OCI-LY3 (cell line): ENCODE data around the gene SLC35D2.
"Not testable (repeated sequence)": the region's sequence is repeated elsewhere in the genome, so short reads cannot be mapped to it uniquely, and the experiment has no call there.

ENCODE experiments used
- H2AFZ ChIP-seq: fragments of 200-600, 300-600 bp; shearing (Covaris generic); 2 replicates; pipeline ENCODE4 v1.6.0; 2014; ENCODE audit warnings: antibody characterized with exemption, low read depth, low read length
- H3K27ac ChIP-seq: fragments of 200-600, 300-600 bp; sonication (generic); 2 replicates; pipeline ENCODE4 v1.5.1; 2014; ENCODE audit warnings: mild to moderate bottlenecking, low read length, moderate library complexity, mixed read lengths
- H3K27me3 ChIP-seq: fragments of 200-600, 300-600 bp; sonication (generic); 2 replicates; pipeline ENCODE4 v1.6.1; 2014; ENCODE audit warnings: low read depth, low read length, mixed read lengths
- H3K36me3 ChIP-seq: fragments of 200-600, 300-600 bp; sonication (generic); replicated peaks from 2 replicates; pipeline ENCODE3; 2014; ENCODE audit warnings: low read depth, low read length, mixed read lengths
- H3K4me1 ChIP-seq: fragments of 300-600, 200-600 bp; sonication (generic); 2 replicates; pipeline ENCODE4 v1.6.1; 2014; ENCODE audit warnings: low read length, mixed read lengths
- H3K4me2 ChIP-seq: fragments of 200-600, 300-600 bp; sonication (generic); 2 replicates; pipeline ENCODE4 v1.6.1; 2014; ENCODE audit warnings: low read length, mixed read lengths
- H3K4me3 ChIP-seq: fragments of 300-600, 200-600 bp; sonication (generic); 2 replicates; pipeline ENCODE4 v1.5.1; 2014; ENCODE audit warnings: antibody characterized with exemption, mild to moderate bottlenecking, low read length, moderate library complexity
- H3K79me2 ChIP-seq: fragments of 300-600, 200-600 bp; shearing (Covaris generic); 2 replicates; pipeline ENCODE4 v1.6.1; 2014; ENCODE audit warnings: mild to moderate bottlenecking, low read length, mixed read lengths
- H3K9ac ChIP-seq: fragments of 300-600, 200-600 bp; shearing (Covaris generic); 2 replicates; pipeline ENCODE4 v1.6.0; 2014; ENCODE audit warnings: mild to moderate bottlenecking, low read length, moderate library complexity
- H3K9me3 ChIP-seq: fragments of 200-600, 300-600 bp; shearing (Covaris generic); 2 replicates; pipeline ENCODE4 v1.6.1; 2014; ENCODE audit warnings: low read length, mixed read lengths; ENCODE audit not compliant: insufficient read depth
- H4K20me1 ChIP-seq: fragments of 200-600, 300-600 bp; sonication (generic); 2 replicates; pipeline ENCODE4 v1.6.1; 2016; ENCODE audit warnings: low read length, mixed read lengths; ENCODE audit not compliant: insufficient read depth
- CTCF ChIP-seq: fragments of 200-600, 300-600 bp; sonication (generic); IDR thresholded peaks from 2 replicates; pipeline ENCODE4 v1.5.1; 2014; ENCODE audit warnings: antibody characterized with exemption, low read length, low read depth
- EZH2phosphoT487 ChIP-seq: fragments of 200-600 bp; shearing (Covaris generic); IDR thresholded peaks from 2 replicates; pipeline ENCODE4 v1.6.1; 2018; ENCODE audit warnings: antibody characterized with exemption, mixed run types, low read depth

The SLC35D2 gene

GRCh38 chr9:96376891-96377874 lies 6.3 kb downstream of the SLC35D2 start:
- peaks cover 4% of the 10 kb centered on the region for H3K36me3 ChIP-seq
- H2AFZ ChIP-seq: no peak overlapping the region
- no peak overlapping the region for H3K9ac ChIP-seq
- H3K4me1 ChIP-seq: no peaks in the 10 kb centered on the region
- H3K27ac ChIP-seq: no peak overlapping the region
- no peaks in the 10 kb centered on the region for H3K27me3 ChIP-seq
- no peak overlapping the region for H3K4me3 ChIP-seq
- TF ChIP-seq CTCF (no peak), EZH2phosphoT487 (no peak)
- no peak overlapping the region for H3K4me2 ChIP-seq
- no peaks in the 10 kb centered on the region for H3K9me3 ChIP-seq
- H3K79me2 ChIP-seq: no peaks in the 10 kb centered on the region
- no peaks in the 10 kb centered on the region for H4K20me1 ChIP-seq

- H3K36me3 ChIP-seq, H3K4me2 ChIP-seq: not testable (repeated sequence)
Measured at GRCh38 chr9:96375507-96375906, 8.0 kb downstream of the SLC35D2 start.

GRCh38 chr9:96367943-96368342 lies 15.6 kb downstream of the SLC35D2 start:
- Histone ChIP-seq H2AFZ (no peak overlapping the region), H3K4me3 (no peak overlapping the region), H3K27ac (no peak overlapping the region), H4K20me1 (no peaks in the 10 kb centered on the region), H3K4me2 (no peak overlapping the region), H3K9ac (no peak overlapping the region), H3K9me3 (no peaks in the 10 kb centered on the region), H3K79me2 (no peaks in the 10 kb centered on the region), H3K27me3 (no peaks in the 10 kb centered on the region), H3K4me1 (no peaks in the 10 kb centered on the region), H3K36me3 (peaks cover 2% of the 10 kb centered on the region)
- TF ChIP-seq EZH2phosphoT487 (no peak), CTCF (no peak)

More at GRCh38 chr9:96375507-96375906, 8.0 kb downstream of the SLC35D2 start:
- H3K4me1 ChIP-seq, H2AFZ ChIP-seq, H4K20me1 ChIP-seq, H3K27me3 ChIP-seq, H3K9me3 ChIP-seq, H3K9ac ChIP-seq, H3K27ac ChIP-seq, H3K4me3 ChIP-seq, H3K79me2 ChIP-seq: not testable (repeated sequence)

- Histone ChIP-seq H3K4me3 (no peak overlapping the region), H3K4me2 (no peak overlapping the region), H2AFZ (no peak overlapping the region), H3K4me1 (no peaks in the 10 kb centered on the region), H3K27me3 (no peaks in the 10 kb centered on the region), H3K27ac (no peak overlapping the region), H3K36me3 (peaks cover 4% of the 10 kb centered on the region), H3K9ac (no peak overlapping the region), H3K79me2 (no peaks in the 10 kb centered on the region), H4K20me1 (no peaks in the 10 kb centered on the region), H3K9me3 (no peaks in the 10 kb centered on the region)
- TF ChIP-seq EZH2phosphoT487 (no peak), CTCF (no peak)
Measured at GRCh38 chr9:96363175-96363967, 20.1 kb downstream of the SLC35D2 start.

- not testable (repeated sequence) for H3K36me3 ChIP-seq, H3K9ac ChIP-seq, H3K79me2 ChIP-seq, H2AFZ ChIP-seq, H3K9me3 ChIP-seq, H3K4me1 ChIP-seq, H3K27me3 ChIP-seq, H3K4me2 ChIP-seq, H4K20me1 ChIP-seq, H3K27ac ChIP-seq, H3K4me3 ChIP-seq
Measured at GRCh38 chr9:96362119-96362518, 21.4 kb downstream of the SLC35D2 start.
